AG09309 (cell line): ENCODE measurements around the gene IL23R.

ENCODE experiments used
- DNase-seq: peaks from one replicate; pipeline ENCODE4 v3.0.0-alpha.2; 2010; ENCODE audit warnings: low read depth
- H3K4me3 ChIP-seq: 2 replicates; pipeline ENCODE4 v1.5.1; 2011; ENCODE audit warnings: mild to moderate bottlenecking, low read depth, low read length, moderate library complexity; ENCODE audit not compliant: control insufficient read depth
- TF ChIP-seq, protein P1 (sequence below): IDR thresholded peaks from 2 replicates; pipeline ENCODE4 v1.5.1; 2011; ENCODE audit warnings: mild to moderate bottlenecking, low read depth, low read length, inconsistent platforms; ENCODE audit not compliant: insufficient read depth, control insufficient read depth; ENCODE audit errors: missing control alignments

The IL23R gene

DNA sequence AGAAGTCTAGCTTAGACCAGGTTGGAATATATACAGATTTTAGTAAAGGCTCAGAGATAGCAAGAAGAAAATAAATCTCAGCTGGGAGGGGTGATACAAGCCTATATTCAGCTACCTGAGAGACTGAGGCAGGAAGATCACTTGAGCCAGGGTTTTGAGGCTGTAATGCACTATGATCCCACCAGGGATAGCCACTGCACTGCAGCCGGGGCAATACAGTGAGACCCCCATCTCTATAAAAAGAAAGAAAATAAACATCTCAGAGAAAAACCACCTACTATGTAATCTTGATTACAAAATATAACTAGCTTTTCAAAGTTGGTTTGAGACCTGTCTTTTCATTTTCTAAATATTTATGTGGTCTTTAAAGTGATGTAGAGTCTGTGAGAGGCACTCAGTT lies 47.7 kb downstream of the IL23R start:
- H3K4me3 ChIP-seq: no peak overlapping the region
- DNase-seq: no peak
- TF ChIP-seq, protein P1, sequence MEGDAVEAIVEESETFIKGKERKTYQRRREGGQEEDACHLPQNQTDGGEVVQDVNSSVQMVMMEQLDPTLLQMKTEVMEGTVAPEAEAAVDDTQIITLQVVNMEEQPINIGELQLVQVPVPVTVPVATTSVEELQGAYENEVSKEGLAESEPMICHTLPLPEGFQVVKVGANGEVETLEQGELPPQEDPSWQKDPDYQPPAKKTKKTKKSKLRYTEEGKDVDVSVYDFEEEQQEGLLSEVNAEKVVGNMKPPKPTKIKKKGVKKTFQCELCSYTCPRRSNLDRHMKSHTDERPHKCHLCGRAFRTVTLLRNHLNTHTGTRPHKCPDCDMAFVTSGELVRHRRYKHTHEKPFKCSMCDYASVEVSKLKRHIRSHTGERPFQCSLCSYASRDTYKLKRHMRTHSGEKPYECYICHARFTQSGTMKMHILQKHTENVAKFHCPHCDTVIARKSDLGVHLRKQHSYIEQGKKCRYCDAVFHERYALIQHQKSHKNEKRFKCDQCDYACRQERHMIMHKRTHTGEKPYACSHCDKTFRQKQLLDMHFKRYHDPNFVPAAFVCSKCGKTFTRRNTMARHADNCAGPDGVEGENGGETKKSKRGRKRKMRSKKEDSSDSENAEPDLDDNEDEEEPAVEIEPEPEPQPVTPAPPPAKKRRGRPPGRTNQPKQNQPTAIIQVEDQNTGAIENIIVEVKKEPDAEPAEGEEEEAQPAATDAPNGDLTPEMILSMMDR: no peak

DNA sequence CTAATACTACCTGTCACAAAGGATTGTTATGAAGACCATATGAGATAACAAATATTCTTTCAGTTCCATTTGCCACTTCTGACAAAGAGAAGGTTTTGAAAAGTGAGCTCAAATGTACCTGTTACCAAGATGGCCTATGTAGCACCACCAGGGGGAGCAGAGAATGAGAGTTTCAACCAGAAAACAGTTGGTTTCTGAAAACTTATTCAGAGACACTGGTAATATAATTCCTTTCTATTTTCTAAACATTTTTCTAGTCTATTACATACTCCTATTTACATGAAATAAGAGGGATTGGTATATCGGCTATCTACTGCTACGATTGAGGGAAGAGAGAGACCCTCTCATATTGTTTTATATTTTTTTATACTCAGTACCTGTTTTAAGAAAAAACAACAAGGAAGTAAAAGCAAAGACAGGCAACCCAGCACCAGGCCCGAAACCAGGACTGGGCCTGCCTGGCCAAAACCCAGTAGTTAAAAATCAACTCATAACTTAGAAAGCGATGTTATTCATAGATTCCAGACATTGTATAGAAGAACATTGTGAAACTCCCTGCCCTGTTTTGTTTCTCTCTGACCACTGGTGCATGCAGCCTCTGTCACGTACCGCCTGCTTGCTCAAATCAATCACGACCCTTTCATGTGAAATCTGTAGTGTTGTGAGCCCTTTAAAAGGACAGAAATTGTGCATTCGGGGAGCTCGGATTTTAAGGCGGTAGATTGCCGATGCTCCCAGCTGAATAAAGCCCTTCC lies 48.3 kb downstream of the IL23R start:
- TF ChIP-seq, protein P1: peak; percentile 67
- DNase-seq: no peak
- H3K4me3 ChIP-seq: no peak overlapping the region

DNA sequence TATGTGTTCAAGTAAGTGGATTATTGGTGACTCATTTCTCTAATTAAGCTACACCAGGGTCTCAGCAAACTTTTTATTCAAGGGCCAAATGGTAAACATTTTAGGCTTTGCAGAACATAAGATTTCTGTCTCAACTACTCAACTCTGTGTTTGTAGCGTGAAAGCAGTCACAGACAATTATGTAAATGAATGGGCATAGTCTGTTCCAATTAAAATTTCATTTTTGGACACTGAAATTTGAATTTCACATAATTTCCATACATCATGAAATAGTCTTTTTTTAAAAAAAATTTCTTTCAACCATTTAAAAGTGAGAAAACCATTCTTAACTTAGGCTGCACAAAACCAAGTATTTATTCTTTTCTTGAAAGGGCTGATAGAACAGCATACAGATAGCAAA lies 50.1 kb downstream of the IL23R start:
- no peak overlapping the region for H3K4me3 ChIP-seq
- TF ChIP-seq, protein P1: no peak
- no peak for DNase-seq

DNA sequence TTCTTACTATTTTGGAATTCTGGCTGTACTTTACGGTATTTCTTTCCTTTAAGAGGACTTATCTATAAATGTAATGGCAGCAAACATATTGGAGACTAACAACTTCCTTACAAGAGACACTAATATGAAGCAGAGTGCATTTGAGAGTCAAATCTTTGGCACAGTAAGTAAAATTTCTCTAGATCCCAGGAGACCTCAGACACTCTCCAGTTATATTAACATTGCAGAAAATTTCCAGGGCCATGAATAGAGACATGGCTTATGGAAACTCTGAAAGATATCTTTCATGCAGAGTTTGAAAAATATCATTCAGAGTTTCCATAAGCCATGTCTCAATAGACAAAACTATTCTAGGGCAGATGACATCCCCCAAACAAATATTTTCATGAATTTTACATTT lies 51.2 kb downstream of the IL23R start:
- TF ChIP-seq, protein P1: no peak
- no peak for DNase-seq
- no peak overlapping the region for H3K4me3 ChIP-seq

DNA sequence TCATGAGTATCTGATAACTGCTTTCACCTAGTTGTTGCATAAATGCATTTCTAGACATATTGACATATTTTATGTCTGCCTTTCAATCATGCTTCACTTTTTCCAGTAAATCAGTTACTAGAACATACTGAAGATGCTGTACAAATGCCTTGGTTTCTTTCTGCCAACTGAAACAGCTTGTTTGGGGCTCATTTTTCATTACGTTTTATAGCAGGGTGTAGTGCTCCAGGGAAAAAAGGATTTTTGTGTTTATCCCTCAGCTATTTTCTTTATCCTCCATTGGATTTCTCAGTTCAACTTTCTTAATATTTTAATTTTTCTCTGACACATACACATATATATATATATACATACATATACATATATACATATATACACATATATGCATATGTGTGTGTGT lies 51.7 kb downstream of the IL23R start:
- no peak for DNase-seq
- TF ChIP-seq, protein P1: no peak

DNA sequence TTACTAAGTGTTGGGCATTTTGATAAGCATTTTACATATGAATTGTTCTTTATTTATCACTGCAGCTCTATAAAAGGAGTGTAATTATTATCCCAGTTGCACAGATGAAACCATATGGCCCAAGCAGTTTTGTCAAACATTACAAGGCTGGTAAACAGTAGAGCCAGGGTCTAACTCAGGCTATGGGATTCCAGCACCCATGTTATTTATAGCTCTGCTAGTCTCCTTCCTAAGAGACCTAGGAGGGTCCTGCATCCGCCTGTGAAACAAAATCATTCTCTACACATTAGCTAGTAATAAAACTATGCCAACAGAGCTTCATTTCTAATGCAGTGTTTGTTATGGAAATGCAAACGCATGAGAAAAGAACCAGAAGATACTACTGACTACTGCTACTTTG lies 58.6 kb downstream of the IL23R start:
- no peak overlapping the region for H3K4me3 ChIP-seq
- TF ChIP-seq, protein P1: no peak
- no peak for DNase-seq

More for the DNA sequence above, 51.7 kb downstream of the IL23R start:
- no peak overlapping the region for H3K4me3 ChIP-seq
